Measurements from ENCODE around the gene ASTN2.

DNA sequence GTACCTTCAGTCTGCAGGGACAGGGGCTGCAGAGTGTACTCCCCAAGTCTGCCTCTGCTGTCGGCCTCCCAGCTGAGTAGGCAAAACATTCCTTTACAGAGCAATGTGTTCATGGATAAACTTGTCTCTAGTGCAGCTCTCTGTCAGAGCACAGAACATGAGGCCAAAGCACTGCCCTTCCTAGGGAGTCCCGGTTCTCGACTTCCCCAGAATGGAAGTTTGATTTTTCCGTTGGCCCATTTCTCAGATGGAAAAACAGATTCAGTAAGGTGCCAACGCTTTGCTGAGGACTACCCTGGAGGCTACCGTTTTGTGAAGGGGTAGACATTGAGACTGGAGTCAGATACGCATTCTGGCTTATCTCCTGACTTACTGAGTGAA, 728.2 kb downstream of the ASTN2 start:
- TF ChIP-seq, protein P1, sequence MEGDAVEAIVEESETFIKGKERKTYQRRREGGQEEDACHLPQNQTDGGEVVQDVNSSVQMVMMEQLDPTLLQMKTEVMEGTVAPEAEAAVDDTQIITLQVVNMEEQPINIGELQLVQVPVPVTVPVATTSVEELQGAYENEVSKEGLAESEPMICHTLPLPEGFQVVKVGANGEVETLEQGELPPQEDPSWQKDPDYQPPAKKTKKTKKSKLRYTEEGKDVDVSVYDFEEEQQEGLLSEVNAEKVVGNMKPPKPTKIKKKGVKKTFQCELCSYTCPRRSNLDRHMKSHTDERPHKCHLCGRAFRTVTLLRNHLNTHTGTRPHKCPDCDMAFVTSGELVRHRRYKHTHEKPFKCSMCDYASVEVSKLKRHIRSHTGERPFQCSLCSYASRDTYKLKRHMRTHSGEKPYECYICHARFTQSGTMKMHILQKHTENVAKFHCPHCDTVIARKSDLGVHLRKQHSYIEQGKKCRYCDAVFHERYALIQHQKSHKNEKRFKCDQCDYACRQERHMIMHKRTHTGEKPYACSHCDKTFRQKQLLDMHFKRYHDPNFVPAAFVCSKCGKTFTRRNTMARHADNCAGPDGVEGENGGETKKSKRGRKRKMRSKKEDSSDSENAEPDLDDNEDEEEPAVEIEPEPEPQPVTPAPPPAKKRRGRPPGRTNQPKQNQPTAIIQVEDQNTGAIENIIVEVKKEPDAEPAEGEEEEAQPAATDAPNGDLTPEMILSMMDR (IDR thresholded peaks at IDR 0.05; ENCODE audit: low read length) = no peak
- no peak for TF ChIP-seq EZH2 (optimal IDR thresholded peaks at IDR 0.05; ENCODE audit: low read depth, low read length)
- no peak for TF ChIP-seq EZH2phosphoT487 (IDR thresholded peaks at IDR 0.05; ENCODE audit: low read length)

Data from MM.1S (cell line).